HG03354 (cell line): ENCODE measurements around the gene KRT7.

Experiments
- ATAC-seq: cut with Tn5 transposase; IDR thresholded peaks from one replicate; pipeline ENCODE4 v1.9.1; 2021; ENCODE audit warnings: mild to moderate bottlenecking; ENCODE audit not compliant: unreplicated experiment, poor library complexity, severe bottlenecking

Gene KRT7

DNA sequence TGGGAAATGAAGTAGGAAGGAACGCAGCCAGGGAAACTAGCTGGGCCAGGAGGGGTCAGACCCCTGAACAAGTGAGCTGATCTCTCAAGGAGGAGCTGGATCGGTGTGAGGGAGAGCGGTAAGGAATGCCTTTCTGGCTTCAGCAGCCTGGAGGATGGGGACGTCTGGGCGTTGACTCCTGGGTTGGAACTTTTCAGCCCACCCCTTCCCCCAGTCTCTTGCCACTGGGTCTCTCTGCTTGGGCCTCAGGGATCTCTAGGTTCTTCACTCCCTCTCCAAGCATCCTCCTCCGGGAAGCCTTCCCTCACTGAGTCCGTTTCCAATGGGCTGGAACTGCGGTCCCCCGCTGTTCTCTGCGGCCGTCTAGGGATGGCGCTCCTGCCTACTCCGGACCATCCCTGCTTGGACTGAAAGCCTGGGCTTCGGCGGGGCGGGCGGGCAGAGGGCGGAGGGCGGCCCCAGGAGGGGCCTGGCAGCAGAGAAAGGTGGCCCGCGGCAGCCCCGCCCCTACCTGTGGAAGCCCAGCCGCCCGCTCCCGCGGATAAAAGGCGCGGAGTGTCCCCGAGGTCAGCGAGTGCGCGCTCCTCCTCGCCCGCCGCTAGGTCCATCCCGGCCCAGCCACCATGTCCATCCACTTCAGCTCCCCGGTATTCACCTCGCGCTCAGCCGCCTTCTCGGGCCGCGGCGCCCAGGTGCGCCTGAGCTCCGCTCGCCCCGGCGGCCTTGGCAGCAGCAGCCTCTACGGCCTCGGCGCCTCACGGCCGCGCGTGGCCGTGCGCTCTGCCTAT, at the start of gene KRT7:
Gene KRT7 (plus strand): TSS at position 570 of the 788 bp plus-strand sequence. CDS start 54 bp downstream, at position 624.
- no peak for ATAC-seq

- ATAC-seq: no peak
These were observed 49.5 kb upstream of the KRT7 start for GRCh38 chr12:52183544-52183910.

GRCh38 chr12:52183971-52184370, 49.1 kb upstream of the KRT7 start:
- no peak for ATAC-seq

GRCh38 chr12:52184813-52185212, 48.2 kb upstream of the KRT7 start:
- ATAC-seq: no peak

GRCh38 chr12:52185400-52185967, 47.6 kb upstream of the KRT7 start:
- ATAC-seq: no peak

DNA sequence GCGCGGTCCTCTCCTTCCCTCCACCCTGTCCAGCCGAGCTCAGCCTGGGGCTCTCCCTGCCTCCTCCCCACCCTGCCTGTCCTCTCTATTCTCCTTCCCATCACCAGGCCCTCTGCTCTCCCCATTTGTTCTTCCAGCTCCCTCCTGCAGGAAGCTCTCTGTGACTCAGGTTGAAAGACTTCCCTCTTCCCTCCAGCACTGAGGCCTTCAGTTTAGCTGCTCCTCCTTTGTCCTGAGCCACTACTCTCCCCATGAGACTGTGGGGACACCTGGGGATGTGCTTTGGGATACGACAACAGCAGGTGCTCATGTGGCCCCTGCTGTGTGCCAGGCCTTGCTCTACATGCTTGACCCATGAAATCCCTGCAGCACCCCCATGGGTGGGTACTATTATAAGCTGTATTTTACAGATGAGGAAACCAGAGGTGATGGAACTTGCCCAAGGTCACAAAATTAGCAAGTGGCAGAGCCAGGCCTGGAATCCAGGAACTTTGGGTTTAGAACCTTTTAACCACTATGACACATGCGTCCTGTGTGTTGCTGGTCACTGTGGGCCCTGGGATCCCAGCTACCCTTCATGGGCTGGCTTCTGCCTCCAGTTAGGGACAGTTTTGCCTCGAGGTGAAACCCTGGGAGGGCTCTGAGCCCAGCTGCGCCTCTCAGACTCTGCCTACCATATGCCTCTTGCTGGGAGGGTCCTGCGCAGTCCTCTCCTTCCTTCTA, 46.8 kb upstream of the KRT7 start:
- ATAC-seq: no peak

- no peak for ATAC-seq
These were observed 45.8 kb upstream of the KRT7 start for GRCh38 chr12:52187206-52187605.

DNA sequence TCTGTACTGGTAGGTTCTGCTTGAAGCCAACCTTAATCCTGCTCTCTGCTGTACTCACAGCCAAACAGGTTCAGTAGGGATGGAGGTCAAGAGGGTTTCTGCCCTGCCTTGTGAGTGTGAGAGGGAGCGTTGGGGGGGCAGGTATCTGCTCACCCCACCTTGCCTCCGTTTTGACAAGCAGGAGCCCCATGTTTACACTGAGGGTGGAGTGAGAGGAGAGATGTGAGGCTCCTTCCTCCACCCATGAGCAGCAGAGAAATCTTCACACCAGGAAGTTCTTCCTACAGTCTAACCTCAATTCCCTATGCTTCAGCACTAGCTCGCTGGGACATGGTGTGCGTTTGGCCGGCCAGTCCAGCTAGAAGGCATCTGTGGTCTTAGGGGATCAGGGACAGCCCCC, 45.4 kb upstream of the KRT7 start:
- ATAC-seq: no peak

DNA sequence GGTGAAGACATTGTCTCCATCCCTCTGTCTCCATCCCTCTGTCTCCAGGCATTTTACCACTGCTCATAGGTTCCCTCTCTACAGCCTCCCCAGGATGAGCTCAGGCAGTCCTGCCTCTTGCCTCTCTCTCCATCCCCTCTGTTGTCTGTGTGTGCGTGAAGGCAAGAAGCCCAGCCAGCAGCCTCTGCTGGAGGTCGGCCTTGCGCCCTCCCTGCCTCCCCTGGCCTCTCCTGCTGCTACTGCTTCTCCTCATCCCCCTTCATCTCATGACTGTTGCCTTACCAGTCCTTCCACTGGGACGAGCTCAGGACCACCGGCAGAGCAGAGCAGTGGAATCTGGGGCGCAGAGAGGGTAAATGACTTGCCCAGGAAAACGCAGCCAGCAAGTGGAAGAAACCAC, 44.4 kb upstream of the KRT7 start:
- no peak for ATAC-seq

GRCh38 chr12:52189376-52190174, 43.5 kb upstream of the KRT7 start:
- no peak for ATAC-seq

DNA sequence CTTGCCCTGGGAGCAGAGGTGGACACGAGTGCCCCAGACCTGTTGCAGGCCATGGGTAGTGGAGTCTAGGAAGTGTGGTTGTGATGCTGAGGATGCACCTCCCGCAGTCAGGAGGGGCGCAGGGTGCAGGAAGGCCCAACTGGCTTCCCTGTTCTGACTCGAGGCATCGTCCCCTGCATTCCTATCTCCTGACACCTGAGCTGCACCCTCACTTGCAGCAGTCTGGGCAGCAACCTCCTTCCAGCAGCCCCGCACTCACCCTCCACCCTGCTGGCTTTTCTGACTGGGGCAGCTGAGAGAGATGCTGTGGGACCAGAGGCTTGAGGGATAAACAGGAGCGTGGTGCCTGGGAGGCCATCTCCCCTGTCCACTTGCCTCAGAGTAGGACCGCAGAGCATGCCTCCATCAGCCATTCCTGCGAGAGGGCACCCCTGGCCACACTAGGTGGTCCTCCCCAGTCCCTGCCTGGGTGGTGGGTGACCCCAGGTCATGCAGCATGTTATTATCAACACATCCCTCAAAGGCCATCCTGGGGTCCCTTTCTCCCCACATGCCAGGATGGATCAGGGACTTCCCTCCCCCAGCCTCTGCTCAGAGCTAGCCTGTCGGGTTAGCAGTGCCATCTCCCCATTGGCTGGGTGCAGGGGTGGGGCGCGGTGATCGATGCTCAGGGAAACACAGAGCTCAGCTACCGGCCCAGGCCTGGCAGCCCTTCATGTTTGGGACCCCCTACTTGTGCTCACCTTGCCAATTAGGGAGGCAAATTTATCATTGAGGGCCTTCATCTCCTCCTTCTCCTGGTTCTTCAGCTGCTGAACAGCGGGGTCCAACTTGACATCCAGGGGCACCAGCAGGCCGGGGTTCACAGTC, 41.9 kb upstream of the KRT7 start:
- ATAC-seq: no peak

DNA sequence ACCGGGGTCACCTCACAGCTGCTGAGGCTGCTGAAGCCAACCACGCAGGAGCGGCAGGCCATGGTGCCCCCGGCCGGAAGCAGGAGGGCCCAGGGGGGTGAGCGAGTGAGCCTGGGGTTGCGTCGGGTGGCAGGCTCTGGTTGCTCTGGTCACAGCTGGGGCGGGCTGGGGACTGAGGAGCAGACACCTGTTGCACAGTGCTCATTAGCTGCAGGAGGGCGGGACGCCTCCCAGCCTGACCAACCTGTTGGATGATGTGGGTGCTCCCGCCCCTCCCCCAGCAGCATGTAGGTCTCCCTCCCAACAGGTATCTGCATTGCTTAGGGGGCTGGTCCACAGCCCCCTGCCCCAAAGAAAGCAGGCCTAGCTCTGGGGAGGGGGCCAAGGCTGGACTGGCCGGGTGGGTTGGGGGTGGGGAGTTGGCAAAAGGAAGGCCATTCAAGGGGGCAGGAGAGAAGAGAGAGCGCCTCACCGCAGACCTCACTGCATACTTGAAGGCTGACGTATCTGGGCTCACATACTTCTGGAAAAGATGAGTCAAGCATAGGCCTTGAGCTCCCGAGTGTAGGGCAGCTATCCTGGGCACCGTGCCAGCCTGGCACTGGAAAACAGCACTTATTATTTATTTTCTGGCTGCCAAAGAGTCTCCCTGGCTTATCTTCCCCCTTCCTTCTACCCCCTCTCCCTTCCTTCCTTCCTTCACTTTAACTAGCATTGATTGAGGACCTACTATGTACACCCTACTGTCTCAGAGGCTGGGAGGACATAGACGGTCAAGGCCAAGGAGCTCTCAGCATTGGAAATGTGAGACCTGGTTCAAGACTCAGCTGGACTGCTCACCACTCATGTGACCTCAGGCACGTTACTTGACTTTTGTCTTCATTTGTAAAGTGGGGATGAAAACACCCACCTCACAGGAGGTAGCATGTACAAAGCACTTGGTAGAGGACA, 40.9 kb upstream of the KRT7 start, which contains the start of gene KRT80:
Gene KRT80 (minus strand): TSS at position 174 of the 951 bp plus-strand sequence. CDS start 112 bp downstream, at position 62.
- ATAC-seq: no peak

GRCh38 chr12:52193532-52193931, 39.5 kb upstream of the KRT7 start:
- no peak for ATAC-seq

DNA sequence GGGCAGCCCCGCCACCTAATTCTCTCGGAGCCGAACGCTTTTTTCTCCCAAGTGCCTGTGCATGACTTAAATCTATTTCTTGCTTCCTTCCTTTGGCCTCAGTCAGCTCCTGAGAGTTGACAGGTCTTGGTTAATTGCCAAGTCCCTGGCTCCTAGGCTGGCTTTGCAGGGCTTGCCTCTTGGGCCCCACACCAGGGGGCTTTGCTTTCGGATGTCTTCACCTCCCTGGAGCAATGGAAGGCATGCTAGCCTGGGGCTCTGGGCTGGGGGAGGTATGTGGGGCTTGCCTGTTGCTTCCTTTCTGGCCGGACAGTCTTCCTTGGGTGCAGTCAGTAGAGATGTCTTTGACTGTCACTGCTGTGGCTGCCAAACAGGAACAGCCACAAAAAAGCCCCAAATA, 39.1 kb upstream of the KRT7 start:
- no peak for ATAC-seq

- no peak for ATAC-seq
These were observed 37.8 kb upstream of the KRT7 start for GRCh38 chr12:52195065-52195730.

DNA sequence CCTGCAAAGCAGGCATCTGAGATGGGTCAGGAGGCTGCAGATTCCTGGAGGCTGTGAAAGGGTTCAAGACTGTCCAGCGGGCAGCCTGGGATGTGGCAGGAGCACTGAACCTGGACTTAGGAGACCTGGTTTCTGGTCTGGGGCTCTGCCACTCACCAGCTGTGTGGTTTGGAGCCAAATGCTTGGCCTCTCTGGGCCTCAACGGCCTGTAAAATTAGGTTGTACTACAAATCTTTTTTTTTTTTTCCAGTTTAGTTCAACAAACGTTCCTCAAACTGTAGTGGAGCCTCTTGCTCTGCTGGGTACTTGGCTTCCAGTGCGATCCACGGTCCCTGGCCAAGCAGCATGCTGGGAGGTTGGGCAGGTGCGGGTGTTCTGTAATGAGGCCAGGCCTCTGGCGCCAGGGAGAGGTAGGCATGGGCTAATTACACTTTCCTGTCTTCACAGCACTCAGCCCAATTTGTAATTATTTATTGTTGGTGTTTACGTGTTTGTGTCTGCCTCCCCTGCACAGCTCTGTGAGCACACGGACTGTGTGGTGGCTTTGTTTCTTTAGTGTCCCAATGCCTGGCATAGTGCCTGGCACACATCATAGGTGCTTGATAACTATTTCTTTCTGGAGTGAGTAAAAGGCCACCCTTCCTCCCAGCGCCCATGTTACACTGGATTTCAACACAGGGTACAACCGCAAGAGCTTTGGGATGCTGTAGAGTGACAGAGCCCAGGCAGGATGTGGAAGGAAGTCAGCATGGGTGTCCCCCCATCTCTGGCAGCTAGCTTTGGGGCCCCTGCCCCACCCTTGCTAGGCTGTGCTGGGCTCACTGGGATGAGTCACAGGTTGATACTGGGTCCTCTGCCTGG, 35.4 kb upstream of the KRT7 start:
- ATAC-seq: no peak
